GM23248 (cell line): ENCODE measurements around the gene RGMA.

ENCODE experiments used
- EZH2 ChIP-seq: fragments of 200-600 bp; sonication (generic); IDR thresholded peaks from 2 replicates; pipeline ENCODE4 v1.6.1; 2018; ENCODE audit warnings: antibody characterized with exemption, mild to moderate bottlenecking; ENCODE audit not compliant: insufficient read depth, poor library complexity, severe bottlenecking
- EZH2phosphoT487 ChIP-seq: fragments of 200-600 bp; sonication (generic); IDR thresholded peaks from 2 replicates; pipeline ENCODE4 v1.6.1; 2018; ENCODE audit warnings: antibody characterized with exemption, moderate library complexity, mild to moderate bottlenecking, low read depth; ENCODE audit not compliant: insufficient read depth

DNA sequence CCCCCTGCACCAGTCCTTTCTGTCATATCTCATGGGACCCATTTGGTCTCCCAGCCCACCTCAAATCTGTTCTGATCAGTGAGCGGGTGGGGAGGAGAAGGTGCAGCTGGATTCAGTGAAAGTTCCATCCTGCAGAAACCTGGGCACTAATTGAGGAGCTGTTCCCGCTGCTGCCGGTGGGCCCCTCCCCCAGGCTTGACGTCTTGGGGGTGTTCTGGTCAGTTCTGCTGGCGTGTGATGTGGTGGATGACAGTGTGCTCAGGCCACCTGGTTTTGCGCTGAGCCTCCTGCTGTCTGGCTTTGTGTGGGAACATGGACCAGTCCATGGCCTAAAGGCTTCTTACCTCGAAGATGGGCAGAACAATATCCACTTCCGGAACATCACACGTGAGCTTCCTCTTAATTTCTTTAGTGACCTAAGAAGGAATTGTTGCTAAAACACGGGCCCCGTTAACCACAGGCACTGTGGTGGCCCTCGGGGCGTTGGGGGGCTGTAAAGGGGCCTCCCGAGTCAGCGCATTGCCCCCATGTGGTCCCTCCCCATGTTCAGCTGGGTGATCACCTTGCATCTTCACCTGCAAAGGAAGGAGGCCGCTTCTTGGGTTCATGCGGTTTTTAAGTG, 59.7 kb downstream of the RGMA start:
- TF ChIP-seq EZH2phosphoT487 = no peak
- TF ChIP-seq EZH2 = no peak
